HG03378 (cell line): ENCODE data around the gene TKTL1.
A peak's percentile ranks its signal among the peaks of the same experiment; 100 is the strongest.

Experiments used
- ATAC-seq: cut with Tn5 transposase; IDR thresholded peaks from one replicate; pipeline ENCODE4 v1.9.1; 2021; ENCODE audit warnings: mild to moderate bottlenecking, moderate library complexity; ENCODE audit not compliant: unreplicated experiment

TKTL1 gene

GRCh38 chrX:154375156-154375504 lies 79.5 kb downstream of the TKTL1 start:
- no peak for ATAC-seq

- no peak for ATAC-seq
These were observed 81.2 kb downstream of the TKTL1 start for GRCh38 chrX:154376774-154377173.

- ATAC-seq, result no peak
These were observed 82.6 kb downstream of the TKTL1 start for GRCh38 chrX:154378059-154378798.

- ATAC-seq, result peak; percentile 79
These were observed 83.4 kb downstream of the TKTL1 start, which contains the start of gene EMD for GRCh38 chrX:154378799-154379568. EMD (plus strand) TSS chrX:154379295; CDS start chrX:154379485, 190 bp downstream.

GRCh38 chrX:154379569-154379951 lies 84.0 kb downstream of the TKTL1 start:
- ATAC-seq, result no peak
